HG03097 (cell line): ENCODE data around the gene SLC34A3.

ENCODE experiments used
- ATAC-seq: cut with Tn5 transposase; IDR thresholded peaks from one replicate; pipeline ENCODE4 v1.9.1; 2021; ENCODE audit not compliant: unreplicated experiment, low FRiP score

Gene SLC34A3

GRCh38 chr9:137273611-137274320 lies 43.1 kb downstream of the SLC34A3 start:
- ATAC-seq, result no peak

GRCh38 chr9:137275203-137275587 lies 44.5 kb downstream of the SLC34A3 start:
- no peak for ATAC-seq

- no peak for ATAC-seq
Measured at GRCh38 chr9:137275588-137276472, 45.1 kb downstream of the SLC34A3 start.

- ATAC-seq, result no peak
Measured at GRCh38 chr9:137276473-137277328, 46.0 kb downstream of the SLC34A3 start.

- ATAC-seq, result peak; percentile 53
Measured at GRCh38 chr9:137277329-137278041, 46.8 kb downstream of the SLC34A3 start, which contains the start of gene TOR4A. Gene TOR4A (plus strand): TSS chr9:137277726. CDS start chr9:137278690, 964 bp downstream.

GRCh38 chr9:137278061-137278701 lies 47.5 kb downstream of the SLC34A3 start:
- ATAC-seq, result peak; percentile 5

- ATAC-seq, result no peak
Measured at GRCh38 chr9:137278721-137279711, 48.3 kb downstream of the SLC34A3 start.

GRCh38 chr9:137279741-137280473 lies 49.2 kb downstream of the SLC34A3 start:
- ATAC-seq, result no peak

GRCh38 chr9:137280474-137281344 lies 50.0 kb downstream of the SLC34A3 start:
- no peak for ATAC-seq

GRCh38 chr9:137281345-137282116 lies 50.8 kb downstream of the SLC34A3 start:
- ATAC-seq, result no peak
